Measurements from ENCODE around the gene NDEL1.

The NDEL1 gene

GRCh38 chr17:8455665-8456209, 20.1 kb downstream of the NDEL1 start:
- DNase-seq (ENCODE audit: low spot score): no peak

GRCh38 chr17:8458128-8458527, 22.4 kb downstream of the NDEL1 start:
- no peak for DNase-seq (ENCODE audit: low spot score)

DNA sequence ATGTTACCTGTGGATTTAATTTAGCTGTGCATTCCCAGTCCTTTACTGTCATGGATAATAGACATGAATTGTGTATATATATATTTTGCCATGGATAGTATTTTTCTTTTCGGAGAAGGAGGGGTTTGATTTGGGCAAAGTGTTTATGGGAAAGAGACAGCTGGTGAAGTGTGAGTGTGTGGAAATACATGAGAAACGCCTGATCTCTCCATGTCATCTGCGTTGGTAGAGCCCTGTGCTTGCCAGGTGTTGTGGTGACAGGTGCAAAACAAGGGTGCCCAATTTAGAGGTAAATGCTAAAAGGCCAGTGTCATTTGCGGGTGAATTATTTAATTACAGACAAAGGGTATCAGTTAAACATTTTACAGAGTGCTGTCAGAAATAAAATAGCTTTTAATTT, 23.4 kb downstream of the NDEL1 start:
- no peak for DNase-seq (ENCODE audit: low spot score)

- DNase-seq (ENCODE audit: low spot score): no peak
These were observed 24.1 kb downstream of the NDEL1 start for GRCh38 chr17:8459831-8460230.

- no peak for DNase-seq (ENCODE audit: low spot score)
These were observed 26.9 kb downstream of the NDEL1 start for GRCh38 chr17:8462564-8462963.

- DNase-seq (ENCODE audit: low spot score): no peak
These were observed 27.4 kb downstream of the NDEL1 start for GRCh38 chr17:8463099-8463498.

DNA sequence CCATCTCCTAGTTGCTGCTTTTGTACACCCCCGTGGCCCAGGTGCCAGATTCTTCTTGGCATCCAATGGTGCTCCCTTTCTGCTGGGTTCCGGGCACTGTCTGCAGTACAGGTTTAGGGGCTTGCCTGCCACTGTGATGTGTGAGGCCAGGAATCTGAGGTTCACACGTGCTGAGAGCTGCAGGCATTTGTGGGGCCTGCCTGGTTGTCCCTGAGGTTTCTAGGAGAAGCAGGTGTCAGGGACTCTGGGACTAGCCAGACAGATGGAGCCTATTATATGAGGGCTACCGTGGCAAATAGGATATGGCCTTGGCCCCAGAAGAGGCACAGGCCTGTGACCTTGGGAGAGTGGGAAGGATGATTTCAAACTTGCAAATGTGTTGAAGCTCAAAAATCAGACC, 29.3 kb downstream of the NDEL1 start:
- DNase-seq (ENCODE audit: low spot score): no peak

GRCh38 chr17:8465356-8465755, 29.7 kb downstream of the NDEL1 start:
- no peak for DNase-seq (ENCODE audit: low spot score)

- DNase-seq (ENCODE audit: low spot score): no peak
These were observed 30.1 kb downstream of the NDEL1 start for GRCh38 chr17:8465759-8466158.

DNA sequence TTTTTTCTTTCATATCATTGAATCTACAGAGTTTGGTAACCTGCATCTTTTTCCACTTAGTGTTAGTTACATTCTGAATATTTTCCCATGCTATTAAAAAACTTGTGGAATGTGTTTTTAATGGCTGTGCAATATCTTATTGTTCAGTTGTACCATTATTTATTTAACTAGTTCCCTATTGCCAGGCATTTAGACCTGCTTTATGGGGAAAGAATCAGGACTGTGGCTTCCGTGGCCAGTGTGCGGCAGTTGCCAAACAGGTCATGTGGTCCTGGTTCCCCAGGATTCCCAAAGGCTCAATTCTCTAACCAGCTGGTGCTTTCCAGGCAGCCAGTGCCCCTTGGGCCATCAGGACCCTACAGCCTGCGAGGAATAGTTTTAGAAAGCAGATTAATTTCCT, 30.8 kb downstream of the NDEL1 start:
- DNase-seq (ENCODE audit: low spot score): no peak

- DNase-seq (ENCODE audit: low spot score): no peak
These were observed 31.2 kb downstream of the NDEL1 start for GRCh38 chr17:8466873-8467272.

DNA sequence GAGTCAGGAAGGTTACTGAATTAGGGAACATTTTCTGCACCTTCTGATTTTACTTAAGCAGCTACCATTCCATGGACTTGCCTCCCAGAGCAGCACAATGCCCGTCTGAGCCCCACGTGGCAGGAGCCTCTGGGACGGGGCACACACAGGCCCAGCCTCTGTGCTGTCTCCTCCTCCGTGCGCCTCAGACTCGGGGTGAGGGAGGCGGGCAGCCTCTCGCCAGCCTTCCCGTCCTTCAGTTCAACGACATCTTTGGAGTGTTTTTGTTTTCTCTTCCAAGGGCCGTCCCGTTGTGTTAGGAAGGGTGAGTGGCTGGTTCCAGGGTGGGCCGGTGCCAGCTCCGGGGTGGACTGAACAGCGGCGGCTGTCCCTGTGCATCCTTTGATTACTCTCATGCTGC, 31.8 kb downstream of the NDEL1 start:
- no peak for DNase-seq (ENCODE audit: low spot score)

DNA sequence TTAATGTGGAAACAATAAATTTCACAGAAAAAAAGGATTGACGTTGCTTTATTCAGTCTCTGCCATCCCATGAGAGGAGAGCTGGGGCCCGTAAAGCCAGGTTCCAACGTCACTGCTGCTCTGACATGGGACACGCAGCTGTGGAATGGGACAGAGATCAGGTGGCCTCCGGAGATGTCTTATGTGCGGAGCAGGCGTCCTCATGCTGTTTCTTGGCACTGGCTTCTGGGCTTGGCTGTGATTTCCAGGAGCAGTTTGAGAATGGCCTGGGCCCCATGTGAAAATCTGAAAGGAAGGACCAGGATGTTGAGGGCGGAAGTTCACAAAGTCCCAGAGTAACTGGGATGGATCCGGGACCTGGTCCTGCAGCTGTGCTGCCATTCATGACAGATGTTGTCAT, 32.4 kb downstream of the NDEL1 start:
- DNase-seq (ENCODE audit: low spot score): no peak

- DNase-seq (ENCODE audit: low spot score): no peak
These were observed 33.3 kb downstream of the NDEL1 start for GRCh38 chr17:8468980-8469379.

DNA sequence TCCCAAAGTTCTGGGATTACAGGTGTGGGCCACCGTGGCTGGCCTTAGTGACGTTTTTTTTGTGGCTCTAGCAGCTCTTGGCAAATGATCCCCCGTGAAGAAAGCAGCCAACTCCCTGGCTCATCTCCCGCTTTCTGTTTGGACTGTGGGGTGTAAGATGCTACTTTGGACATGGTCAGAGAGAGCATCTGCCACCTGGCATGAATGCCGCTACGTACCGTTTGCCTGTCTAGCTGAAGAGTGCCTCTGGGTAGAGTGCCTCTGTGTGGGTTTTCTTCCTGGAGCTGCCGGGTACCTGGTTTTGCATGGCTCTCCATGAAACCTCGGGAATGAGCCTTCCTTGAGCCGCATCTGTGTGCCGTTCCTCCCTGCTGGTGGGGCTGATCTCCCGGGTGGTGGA, 34.3 kb downstream of the NDEL1 start:
- DNase-seq (ENCODE audit: low spot score): no peak

DNA sequence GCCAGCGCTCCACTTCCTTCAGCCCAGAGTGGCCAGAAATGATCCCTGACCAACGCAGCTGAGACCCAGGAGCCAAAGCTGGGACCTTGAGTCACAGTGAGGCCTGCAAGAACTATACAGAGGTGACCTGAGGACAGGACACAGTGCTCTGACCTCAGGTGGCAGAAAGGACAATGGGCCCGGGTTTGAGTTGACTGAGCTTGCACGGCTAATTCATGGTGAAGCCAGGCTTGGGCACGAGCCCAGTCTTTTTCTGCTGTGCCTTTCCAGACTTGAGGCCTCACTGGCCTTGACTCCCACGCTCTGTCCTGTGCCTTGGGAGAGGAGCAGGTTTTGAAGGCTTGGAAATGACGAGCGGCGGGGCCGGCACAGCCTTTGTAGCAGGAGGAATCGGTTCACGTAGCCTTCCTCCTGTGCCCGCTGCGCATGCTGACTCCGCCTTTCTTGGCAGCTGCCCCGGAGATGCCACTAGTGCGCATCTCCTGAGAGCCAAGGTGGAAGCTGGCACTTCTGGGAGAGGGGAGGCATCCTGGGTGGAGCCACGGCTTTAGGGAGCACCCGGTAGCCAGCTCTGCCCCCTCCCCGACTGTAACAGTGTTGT, 34.9 kb downstream of the NDEL1 start:
- peak; percentile 47 for DNase-seq (ENCODE audit: low spot score)

DNA sequence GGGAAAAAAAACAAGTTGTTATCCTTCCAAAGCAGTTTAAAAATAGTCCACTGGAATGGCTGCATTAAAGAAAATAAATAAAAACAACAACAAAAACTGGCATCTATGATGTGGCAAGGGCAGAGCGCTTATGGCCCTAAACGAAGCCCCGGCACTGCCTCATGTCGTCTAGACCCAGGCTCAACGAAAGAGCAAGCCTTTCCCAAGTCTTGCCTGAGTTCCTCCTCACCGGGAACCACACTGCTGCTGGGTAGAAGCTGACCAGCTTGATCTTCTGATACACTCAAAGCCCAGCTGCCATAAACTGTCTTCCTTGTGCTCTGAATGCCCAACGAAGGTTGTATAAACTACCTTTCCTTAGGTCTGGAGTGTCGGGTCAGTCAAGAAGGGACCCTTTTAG, 37.0 kb downstream of the NDEL1 start:
- DNase-seq (ENCODE audit: low spot score): no peak

DNA sequence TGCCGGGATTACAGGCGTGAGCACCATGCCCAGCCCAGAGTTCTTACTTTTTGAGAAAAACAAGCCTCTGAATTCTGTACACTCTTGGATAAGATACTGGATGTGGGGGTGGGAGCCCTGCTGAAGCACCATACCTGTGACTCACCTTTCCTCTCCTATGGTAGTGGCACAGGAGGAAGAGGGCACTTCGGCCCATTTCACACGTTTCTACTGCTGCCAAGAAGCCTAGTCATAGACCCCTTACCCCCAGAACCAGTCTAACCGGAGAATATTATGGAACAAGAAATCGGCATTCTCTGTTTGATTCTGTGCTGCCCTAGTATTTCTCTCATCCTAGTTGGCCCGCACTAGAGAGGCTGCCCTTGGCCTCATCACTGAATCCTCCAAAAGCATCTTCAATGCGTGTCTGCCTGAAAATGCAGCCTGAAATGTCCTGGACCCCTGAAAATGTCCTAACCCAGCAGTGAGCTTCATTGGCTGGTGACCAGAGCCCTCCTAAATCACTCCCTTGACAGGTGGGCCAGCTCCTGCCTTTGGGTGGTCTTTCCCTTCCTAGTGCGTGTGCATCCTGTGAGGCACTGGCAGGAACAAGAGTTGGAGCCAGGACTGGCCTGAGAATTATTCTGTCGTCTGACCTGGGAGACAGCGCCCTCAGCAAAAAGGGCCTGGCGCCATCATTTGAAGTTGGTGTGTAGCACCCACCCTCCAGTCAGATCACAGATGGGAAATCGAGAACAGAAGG, 37.9 kb downstream of the NDEL1 start:
- no peak for DNase-seq (ENCODE audit: low spot score)

DNA sequence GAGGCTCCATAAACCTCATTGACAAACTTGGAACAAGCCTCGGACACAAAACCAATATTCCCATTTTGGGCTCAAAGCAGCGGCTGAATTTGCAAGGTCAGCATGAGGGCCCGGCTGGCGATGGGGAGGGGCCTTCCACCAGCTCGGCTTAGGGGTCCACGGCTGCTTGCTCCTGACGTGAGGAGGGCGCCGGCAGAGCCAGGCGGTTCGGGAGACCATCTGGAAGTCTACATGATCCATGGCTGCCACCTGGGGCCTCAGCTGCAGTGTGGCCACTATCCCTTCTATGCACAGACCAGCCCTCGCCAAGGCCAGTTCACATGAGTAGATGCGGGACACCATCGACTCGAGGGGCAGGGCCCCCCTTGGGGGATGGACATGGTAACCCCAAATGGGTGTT, 39.1 kb downstream of the NDEL1 start:
- no peak for DNase-seq (ENCODE audit: low spot score)

DNA sequence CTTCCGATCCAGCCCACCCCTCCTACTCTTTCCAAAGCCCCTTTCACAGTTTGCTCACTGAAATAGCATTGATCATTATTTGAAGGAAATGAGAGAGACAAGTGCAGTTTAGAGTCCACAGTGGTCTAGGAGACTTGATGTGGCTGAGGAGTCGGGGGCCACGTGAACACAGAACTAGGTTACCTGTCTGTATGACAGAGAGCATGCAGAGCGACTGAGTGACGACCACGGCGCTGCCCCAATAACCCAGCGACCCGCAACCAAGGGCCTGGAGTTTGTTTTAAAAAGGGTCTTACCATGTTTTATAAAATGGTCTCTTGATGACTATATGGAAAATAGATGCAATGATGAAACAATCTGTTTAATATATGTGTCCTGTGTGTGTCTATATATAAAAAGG, 39.5 kb downstream of the NDEL1 start:
- DNase-seq (ENCODE audit: low spot score): no peak

- no peak for DNase-seq (ENCODE audit: low spot score)
These were observed 40.1 kb downstream of the NDEL1 start for GRCh38 chr17:8475781-8476180.

- DNase-seq (ENCODE audit: low spot score): no peak
These were observed 41.1 kb downstream of the NDEL1 start for GRCh38 chr17:8476741-8477140.

DNA sequence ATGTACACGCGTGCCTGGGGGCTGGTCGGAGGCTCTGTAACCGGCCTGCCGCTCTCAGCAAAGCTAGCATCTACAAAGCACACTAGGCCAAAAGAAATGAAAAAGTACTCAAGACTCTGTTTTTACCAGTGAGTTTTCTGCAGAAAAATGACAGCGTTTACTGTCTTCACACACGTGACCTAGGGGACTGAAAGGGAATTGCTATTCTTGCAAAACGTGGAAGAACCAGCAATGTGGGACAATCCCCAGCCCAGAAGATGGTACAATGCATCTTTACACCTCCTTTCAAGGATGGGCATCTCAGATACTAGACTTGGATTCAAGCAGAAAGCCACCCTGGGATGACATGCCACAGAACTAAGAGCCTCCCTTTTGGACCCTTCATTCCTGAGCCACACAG, 41.5 kb downstream of the NDEL1 start:
- DNase-seq (ENCODE audit: low spot score): no peak

Measured in iPS-NIHi11 (cell line).